ENCODE results near the gene LILRA2.
"Not testable (repeated sequence)": the region's sequence is repeated elsewhere in the genome, so short reads cannot be mapped to it uniquely, and the experiment has no call there.

The LILRA2 gene

DNA sequence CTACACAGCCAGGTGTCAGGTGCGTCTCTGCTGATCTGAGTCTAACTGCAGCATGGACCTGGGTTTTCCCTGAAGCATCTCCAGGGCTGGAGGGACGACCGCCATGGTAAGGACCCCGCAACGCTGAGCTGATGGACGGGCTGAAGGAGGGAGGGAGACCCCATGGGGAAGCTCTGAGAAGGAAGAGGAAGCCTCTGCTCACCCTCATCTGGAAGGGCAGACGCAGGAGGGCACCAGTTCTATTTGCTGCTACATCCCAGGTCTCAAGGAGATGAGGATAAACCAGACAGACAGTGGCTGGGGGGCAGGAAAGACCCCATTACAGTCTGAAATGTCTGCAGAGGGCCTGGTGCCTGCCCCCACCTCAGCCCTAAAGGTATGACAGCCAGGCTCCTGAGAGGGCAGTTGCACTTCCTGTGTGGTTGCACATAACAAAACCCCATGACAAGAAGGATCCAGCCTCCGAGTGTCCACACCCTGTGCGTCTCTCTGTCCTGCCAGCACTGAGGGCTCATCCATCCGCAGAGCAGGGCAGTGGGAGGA, at the start of gene LILRA2:
TSS of gene LILRA2 (plus strand) at position 461 of the 543 bp plus-strand sequence. CDS start 89 bp downstream, outside the sequence.
- no peak for DNase-seq

DNA sequence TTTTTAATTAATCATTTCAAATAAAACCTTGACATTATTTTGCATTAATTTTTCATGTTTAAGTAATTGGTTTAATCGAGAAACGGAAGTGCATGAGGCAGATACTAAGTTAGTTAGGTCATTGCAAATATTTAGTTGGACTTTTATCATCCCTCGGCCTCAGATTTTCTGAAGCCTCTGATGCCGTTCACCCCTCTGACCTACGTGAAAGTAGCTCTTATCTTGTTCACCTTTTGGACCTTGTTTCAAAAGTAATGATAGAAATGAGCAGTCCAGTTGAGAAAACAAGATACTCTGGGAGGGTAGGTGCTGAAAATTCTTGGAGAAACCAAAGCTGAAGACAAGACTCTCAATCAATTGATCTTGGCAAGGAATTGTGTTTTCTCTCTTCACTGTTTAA, 48.0 kb upstream of the LILRA2 start:
- DNase-seq, result no peak

DNA sequence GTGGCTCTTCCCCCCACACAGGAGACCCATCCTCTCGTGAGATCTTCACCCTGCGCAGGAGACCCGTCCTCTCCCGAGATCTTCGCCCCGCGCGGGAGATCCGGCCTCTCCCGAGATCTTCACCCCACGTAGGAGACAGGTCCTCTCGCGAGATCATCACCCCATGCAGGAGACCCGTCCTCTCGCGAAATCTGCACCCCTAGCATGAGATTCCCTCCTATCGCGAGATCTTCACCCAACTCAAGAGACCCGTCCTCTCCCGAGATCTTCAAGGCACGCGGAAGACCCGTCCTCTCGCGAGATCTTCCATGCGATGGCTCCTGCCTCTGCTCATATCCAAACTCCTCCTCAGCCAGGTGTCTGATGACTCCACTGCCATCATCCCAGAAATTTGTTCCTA, 46.6 kb upstream of the LILRA2 start:
- DNase-seq, result no peak

DNA sequence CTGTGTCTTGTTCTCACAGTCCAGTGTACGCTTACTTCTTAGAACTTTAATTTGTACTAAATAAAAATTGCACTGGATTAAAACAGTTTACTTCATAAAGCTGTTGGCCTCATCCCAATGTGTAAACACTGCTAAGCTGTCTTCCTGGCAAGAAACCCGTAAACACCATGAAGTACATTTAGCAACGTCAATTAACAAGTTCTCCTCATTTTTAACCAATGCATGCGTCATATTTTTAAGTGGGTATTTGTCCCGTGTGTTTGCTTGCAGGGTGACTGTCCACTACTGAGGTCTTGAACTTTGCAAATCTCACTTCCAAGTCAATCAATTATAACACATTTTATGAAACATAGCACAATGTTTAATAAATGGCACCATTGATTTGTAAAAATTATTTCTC, 42.7 kb upstream of the LILRA2 start:
- no peak for DNase-seq

DNA sequence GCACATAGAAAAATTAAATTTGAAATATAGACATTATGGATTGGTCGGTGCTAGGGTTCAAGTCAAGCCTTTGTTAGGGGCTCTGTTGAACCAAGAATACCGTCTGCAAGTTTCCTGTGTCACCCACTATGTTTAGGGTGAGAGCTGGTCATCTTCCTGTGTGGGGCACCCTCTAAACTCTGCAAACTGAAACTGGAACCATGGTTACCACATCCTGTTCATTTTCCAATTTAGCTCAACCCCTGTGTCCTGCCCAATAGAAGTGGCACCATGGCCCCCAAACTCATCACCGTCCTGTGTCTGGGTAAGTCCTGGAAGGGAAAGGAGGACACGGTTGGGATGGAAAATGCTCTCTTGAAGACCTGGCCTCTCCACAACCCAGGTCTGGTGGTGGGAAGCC, 41.1 kb upstream of the LILRA2 start:
- no peak for DNase-seq

DNA sequence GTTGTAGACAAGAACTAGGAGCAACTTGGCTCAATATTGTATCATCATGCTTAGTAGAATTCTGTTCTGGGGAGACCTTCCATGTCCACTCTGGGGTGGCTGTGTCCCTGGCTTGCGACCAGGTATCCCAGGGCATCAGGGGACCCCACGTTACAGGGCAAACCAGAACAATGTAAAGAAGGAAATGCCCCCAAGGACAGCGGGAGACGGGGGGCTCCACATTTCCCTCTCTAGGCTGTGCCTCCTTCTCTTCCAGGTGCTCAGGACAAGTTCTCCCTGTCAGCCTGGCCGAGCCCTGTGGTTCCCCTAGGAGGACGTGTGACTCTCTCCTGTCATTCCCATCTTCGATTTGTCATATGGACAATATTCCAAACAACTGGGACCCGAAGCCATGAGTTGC, 40.1 kb upstream of the LILRA2 start:
- no peak for DNase-seq

DNA sequence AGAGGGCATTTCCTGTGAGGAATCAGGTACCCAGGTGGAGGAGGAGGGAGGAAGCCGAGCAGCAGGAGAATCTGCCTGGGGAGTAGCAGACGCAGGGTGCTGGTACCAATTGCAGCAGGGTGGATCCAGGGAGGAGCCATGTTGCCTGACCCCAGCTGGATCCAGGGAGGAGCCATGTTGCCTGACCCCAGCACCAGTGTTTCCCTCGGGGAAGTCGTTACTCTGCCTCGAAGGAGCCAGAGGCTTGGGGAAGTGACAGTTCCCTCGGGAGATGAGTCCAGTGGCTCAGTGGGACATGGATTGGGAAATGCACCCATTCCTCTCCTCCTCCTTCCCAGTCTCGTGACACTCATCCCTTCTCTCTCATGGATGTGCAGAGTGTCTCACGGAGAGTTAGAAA, 39.4 kb upstream of the LILRA2 start:
- no peak for DNase-seq

DNA sequence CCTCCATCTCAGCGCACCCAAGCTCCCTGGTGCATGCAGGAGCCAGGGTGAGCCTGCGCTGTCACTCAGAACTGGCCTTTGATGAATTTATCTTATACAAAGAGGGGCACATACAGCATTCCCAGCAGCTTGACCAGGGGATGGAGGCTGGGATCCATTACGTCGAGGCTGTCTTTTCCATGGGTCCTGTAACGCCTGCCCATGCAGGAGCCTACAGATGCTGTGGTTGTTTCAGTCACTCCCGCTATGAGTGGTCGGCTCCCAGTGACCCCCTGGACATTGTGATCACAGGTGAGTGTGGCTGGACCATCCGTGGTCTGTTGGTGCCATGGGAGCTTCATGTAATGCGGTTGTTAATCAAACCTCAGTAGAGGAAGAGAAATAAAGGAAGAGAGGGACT, 38.0 kb upstream of the LILRA2 start:
- no peak for DNase-seq

DNA sequence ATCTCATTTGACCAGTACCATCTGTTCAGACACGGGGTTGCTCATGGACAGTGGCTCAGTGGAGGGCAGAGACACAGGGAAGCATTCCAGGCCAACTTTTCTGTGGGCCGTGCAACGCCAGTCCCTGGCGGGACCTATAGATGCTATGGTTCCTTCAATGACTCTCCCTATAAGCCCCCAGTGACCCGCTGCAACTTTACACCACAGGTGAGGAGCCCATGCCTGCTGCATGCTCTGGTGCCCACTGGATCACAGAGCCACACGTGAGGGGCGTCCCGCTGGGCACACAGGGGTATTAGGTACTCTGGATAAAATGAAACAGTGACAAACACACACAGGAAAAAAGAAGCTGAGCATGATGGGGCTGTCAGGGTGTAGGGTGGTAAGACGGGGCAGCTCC, 36.6 kb upstream of the LILRA2 start:
- no peak for DNase-seq

DNA sequence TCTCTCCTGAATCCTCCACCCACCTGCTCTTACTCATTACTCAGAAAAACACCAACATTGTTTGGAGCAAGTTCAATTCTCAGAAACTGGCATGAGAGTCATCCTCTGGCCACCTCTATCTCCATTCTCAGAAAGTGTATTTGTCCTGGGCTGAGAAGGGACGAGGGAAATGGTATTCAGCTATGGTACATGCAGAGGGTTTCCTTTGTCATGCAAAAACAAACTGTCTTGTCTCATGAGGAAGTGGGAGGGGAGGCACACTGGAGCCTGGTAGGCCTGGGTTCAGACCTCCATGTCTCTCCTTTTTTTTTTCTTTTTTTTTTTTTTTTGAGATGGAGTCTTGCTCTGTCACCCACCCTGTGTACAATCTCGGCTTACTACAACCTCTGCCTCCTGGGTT, 31.9 kb upstream of the LILRA2 start:
- no peak for DNase-seq

DNA sequence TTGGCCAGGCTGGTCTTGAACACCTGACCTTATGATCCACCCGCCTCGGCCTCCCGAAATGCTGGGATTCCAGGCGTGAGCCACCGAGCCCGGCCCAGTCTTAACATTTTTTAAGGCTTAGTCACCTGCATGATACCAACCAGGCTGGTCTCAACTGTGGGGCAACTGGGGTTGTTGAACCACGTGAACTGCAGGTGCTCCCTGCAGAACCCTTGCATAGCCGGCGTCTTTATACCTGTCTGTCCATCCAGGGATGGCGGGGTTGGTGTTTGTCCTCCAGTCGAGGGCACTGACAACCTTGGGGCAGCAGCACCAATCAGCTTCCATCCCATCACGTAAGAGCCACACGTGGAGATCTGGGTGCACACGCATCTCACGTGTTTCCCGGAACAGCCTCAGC, 24.8 kb upstream of the LILRA2 start:
- no peak for DNase-seq

DNA sequence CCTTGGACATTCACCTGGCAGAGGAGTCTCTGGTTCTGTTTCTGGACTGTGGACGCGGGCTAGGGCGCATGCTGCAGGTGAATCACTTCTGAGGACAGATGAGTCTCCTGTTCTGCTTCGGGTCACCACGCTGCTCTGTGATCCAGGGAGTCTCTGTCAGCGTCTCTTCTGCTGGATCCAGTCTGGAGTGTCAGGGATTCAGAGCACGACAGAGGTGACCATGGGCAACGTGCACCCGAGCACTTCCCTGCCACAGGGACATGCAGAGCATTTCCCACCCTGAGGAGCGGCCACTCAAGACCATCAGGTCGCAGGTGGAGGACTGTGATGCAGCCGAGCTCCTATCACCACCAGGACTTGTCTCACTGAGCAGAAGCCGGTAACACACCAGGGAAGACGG, 24.4 kb upstream of the LILRA2 start:
- no peak for DNase-seq

DNA sequence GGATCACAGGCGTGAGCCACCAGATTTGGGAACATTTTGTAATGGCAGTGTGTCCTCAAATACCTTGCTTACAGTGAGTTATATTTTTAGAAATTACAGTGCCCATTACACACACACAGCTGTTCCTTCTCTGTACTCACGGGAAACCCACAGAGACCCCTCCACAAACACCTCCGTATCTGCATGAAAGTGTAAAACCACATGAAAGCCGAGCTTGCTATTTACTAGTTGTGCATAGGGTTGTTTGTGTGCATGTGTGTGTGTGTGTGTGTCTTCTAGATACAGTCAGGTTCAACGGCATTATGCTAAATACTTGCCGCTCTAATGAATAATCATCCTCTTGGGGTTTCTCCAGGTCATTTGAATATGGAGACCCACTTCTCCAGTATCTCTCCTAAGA, 22.3 kb upstream of the LILRA2 start:
- no peak for DNase-seq

DNA sequence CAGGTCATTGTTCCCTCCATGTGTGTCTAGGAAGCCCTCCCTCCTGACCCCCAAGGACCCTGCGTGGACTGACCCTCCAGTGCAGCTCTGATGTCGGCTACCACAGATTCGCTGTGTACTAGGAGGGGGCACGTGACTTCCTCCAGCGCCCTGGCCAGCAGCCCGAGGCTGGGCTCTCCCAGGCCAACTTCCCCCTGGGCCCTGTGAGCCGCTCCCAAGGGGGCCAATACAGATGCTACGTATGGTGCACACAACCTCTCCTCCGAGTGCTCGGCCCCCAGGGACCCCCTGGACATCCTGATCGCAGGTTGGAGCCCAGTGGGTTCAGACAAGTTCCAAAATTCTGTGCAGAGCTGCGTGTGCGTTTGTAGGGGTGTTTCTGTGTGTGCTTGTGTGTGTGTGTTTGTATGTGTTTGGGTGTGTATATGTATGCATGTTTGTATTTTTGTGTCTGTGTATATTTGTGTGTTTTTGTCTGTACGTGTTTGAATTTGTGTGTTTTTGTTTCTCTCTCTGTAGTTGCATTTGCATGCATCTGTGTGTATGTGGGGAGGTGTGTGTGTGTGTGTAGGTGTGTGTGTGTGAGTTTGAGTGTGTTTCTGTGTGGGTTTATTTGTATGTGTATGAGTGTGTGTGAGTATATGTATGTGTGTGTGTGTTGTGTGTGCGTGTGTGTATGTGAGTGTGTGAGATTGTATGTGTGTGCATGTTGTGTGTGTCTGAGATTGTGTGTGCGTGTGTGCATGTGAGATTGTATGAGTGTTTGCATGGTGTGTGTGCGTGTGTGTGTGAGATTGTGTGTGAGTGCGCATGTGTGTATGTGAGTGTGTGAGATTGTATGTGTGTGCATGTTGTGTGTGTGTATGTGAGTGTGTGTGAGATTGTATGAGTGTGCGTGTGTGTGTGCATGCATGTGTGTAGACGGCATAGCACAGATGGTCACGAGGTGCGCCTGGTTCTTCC, 21.4 kb upstream of the LILRA2 start:
- no peak for DNase-seq

DNA sequence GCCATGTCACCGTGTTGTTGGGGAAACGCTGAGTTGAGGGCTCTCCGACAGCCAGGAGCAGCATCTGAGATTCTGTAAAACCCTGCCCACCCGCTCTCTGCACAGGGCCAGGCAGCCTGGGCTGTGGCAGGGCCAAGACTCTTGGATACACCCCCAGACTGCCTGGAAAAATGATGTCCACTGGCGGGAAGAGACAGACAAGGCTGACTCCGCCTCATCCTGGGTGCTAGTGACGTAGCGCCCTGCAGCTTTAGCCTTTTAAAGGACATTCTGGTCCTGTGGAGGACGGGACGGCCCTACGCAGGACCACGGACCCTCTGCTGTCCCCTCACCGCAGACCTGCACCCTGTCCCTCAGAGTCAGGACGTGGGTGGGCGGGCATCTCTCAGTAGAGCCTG, 20.7 kb upstream of the LILRA2 start:
- no peak for DNase-seq

DNA sequence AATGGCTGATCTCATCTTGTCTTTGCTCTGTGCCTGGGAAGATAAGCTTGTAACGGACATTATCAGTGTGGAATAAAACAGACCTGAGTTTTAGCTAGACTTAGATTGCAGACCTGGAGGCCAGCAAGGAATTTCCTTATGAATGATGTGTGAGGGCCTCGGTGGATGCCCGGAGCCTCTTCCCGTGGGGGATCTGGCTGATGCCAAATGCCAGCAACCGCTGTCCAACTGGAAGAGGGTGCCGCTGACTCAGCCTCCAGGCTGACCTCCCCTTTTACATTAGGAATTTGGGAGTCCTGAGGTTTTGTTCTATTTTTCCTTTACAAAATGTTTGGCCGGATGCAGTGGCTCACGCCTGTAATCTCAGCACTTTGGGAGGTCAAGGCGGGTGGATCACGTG, 19.6 kb upstream of the LILRA2 start:
- DNase-seq, result no peak

DNA sequence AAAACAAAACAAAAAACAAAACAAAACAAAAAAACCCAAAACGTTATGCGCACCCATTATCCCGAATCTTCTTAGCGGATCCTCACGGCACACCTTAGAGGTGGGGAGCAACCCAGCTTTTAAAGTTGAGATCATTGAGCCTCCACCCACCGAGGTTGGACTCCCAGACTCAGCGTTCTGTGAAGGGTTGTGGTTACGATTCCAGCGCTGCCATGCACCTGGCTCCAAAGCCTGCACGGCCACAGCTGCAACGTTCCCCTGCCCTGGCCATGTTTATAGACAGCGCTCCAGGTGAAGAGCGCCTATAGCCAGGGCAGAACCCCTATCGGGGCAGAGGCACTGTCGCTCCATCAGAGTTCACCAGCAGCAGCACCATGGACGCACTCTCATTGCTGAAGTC, 18.7 kb upstream of the LILRA2 start:
- no peak for DNase-seq

DNA sequence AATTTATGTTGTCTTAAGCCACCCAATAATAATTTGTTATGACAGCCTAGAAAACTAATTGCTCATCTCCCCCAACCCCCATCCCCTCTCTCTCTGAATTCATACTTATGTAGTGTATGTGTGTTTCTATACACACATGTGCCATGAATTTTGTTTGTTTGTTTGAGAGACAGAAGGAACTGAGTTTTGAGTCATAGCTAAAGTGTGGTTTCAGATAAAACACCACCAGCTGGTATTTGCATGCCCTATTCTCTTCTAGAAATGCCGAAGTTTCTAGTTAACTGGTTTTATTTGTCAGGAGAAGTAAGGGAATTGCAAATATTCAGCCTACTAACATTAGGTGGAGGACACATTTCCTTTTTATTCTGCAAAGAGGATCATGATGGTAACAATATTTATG, 17.4 kb upstream of the LILRA2 start:
- DNase-seq, result no peak

DNA sequence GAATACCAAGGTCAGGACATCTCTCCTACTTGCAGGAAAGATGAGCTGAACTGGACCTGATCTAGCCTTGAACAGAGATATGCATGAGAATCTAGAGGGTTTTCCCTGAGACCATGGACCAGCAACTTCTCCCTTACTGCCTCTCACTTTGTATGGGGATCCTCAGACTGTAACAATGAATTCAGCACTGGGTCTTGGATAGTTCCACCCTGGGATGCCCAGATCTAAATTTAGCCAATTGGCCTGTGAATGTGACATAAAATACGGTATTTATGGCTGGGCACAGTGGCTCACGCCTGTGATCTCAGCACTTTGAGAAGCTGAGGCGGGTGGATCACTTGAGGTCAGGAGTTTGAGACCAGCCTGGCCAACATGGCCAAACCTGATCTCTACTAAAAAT, 15.3 kb upstream of the LILRA2 start:
- no peak for DNase-seq

DNA sequence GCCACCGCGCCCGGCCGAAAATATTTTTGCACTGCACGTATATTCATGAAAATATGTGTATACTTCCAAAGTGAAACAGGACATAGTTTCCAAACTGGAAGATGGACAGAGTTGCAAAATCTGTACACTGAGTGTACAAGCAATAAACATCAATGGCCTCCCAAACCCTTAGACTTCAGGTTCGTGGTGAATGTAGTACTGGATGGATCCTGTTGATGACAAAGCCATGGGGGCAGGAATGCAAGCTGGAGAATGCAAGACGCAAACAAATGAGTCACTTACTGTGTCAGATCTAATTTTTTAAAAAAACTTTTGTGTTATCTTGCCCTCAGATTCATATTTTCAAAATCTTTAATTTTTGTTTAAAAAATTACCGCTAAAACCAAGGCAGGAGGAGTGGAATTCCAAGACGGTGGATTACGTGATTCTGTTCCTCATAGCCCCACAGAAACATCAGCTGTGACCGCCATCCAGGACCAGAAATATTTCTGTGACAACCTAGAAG, 12.7 kb upstream of the LILRA2 start:
- no peak for DNase-seq

DNA sequence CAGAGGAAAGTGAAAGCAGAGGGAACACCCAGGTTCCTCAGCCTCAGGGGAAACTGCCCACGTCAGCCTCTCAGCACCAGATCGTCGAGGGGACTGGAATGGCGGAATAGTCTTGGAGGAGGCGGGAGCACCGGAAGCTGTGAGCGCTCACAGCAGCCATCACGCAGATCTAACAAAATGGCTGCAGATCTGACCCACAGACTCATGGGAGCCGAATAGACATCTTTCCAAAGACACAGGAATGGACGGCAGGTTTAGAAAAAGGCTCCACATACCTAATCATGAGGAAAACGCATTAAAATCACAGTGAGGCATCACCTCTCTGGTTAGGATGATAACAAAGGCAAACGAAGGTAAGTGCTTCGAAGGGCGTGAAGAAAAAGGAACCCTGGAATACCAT, 11.8 kb upstream of the LILRA2 start:
- no peak for DNase-seq

DNA sequence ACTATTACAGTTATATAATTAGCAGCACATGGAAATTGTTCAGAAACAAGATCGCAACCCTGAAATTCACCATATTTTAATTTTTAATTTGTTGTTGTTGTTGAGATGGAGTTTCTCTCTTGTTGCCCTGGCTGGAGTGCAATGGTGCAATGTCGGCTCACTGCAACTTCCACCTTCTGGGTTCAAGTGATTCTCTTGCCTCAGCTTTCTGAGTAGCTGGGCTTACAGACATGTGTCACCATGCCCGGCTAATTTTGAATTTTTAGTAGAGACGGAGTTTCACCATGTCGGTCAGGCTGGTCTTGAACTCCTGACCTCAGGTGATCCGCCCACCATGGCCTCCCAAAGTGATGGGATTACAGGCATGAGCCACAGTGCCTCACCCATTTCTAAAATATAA, 10.4 kb upstream of the LILRA2 start:
- DNase-seq, result not testable (repeated sequence)

DNA sequence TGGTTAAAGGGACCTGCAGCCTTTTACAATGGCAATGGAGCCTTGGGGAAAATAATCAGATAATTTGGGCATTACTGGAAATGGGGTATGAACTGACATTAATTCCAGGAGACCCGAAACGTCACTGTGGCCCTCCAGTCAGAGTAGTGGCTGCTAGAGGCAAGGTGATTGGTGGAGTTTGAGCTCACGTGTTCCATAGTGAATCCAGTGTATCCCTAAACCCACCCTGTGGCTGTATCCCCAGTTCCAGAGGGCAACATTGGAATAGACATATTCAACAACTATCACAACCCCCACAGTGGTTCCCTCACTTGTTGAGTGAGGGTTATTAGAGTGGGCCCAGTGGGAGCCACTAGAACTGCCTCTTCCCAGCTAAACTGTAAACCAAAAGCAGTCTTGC, 3.3 kb upstream of the LILRA2 start:
- DNase-seq, result no peak
